HepG2 (cell line): ENCODE data around the gene HHATL. TPM values are rescaled to one million over a fixed set of nuclear protein-coding genes. Genes with fewer than 3 reads are reported as not detected.

ENCODE experiments used
- ATAC-seq: fragments of 200-7000 bp; cut with Tn5 transposase; 3 replicates; pipeline ENCODE4 v1.9.1; 2020; ENCODE audit warnings: mild to moderate bottlenecking, moderate library complexity
- BruUV-seq: library from RNA; stranded (reverse); fragments of 400-500 nt; replicated peaks from 2 replicates; lab custom pipeline; 2021; lab: Mats Ljungman, UMichigan
- CTCF ChIA-PET: fragments of 300-600 bp; formaldehyde crosslinking; extraction: SDS; loops from one replicate; lab custom pipeline; 2021; ENCODE audit warnings: low total read pairs, inconsistent platforms, low intra/inter-chr PET ratio; lab: Yijun Ruan, JAX
- POLR2A ChIA-PET: fragments of 350-600 bp; sonication (Branson Sonifier 250); formaldehyde crosslinking; loops from one replicate; lab custom pipeline; 2020; ENCODE audit warnings: antibody characterized with exemption, inconsistent platforms; lab: Yijun Ruan, JAX
- DNase-seq: peaks from one replicate; pipeline ENCODE4 v3.0.0-alpha.2; 2015; ENCODE audit warnings: low spot score
- FAIRE-seq: peaks from 3 replicates; lab custom pipeline; 2011; peaks lifted over from hg19 to GRCh38; lab: Jason Lieb, UNC
- H2AFZ ChIP-seq: one replicate; pipeline ENCODE4 v1.6.1; 2011; ENCODE audit warnings: low read length, inconsistent platforms
- H3K27ac ChIP-seq: fragments of 300-600 bp; 3 replicates; pipeline ENCODE4 v1.8.0; 2011; ENCODE audit warnings: mixed run types, mild to moderate bottlenecking, mixed read lengths, low read length, inconsistent platforms; ENCODE audit not compliant: insufficient read depth; ENCODE audit errors: extremely low read length
- H3K27me3 ChIP-seq, 2 experiments: fragments of 200-600 bp in 1 of 2; 2 replicates in 1 of 2; 3 replicates in 1 of 2; pipeline versions ENCODE4 v1.6.0 to v1.8.0; 2011; ENCODE audit warnings: low read length in 2 of 2, mild to moderate bottlenecking in 2 of 2, moderate library complexity in 2 of 2, inconsistent platforms in 1 of 2; ENCODE audit not compliant: insufficient read depth in 2 of 2, control insufficient read depth in 1 of 2
- H3K36me3 ChIP-seq, 2 experiments: fragments of 200-600 bp in 1 of 2; replicated peaks in 1 of 2; 2 replicates in 1 of 2; 3 replicates in 1 of 2; pipeline versions ENCODE4 v1.5.1 to v1.8.0; 2011; ENCODE audit warnings: low read length in 2 of 2, inconsistent platforms in 1 of 2; ENCODE audit not compliant: insufficient read depth in 2 of 2, control insufficient read depth in 1 of 2
- H3K4me1 ChIP-seq: 2 replicates; pipeline ENCODE4 v1.5.1; 2012; ENCODE audit warnings: low read length, inconsistent platforms; ENCODE audit not compliant: insufficient read depth
- H3K4me2 ChIP-seq: 2 replicates; pipeline ENCODE4 v1.6.0; 2011; ENCODE audit warnings: low read depth, low read length, inconsistent platforms
- H3K4me3 ChIP-seq, 3 experiments: fragments of 200-600 bp in 1 of 3; sonication (generic), shearing (Covaris generic) in 1 of 3; replicated peaks in 1 of 3; 2 replicates each; pipeline ENCODE4 v1.5.1; 2011 to 2016; ENCODE audit warnings: low read length in 3 of 3, inconsistent platforms in 2 of 3, low read depth in 2 of 3, mild to moderate bottlenecking in 2 of 3, control low read depth in 1 of 3, mixed read lengths in 1 of 3; ENCODE audit not compliant: insufficient read depth in 1 of 3
- H3K79me2 ChIP-seq: one replicate; pipeline ENCODE4 v1.6.1; 2011; ENCODE audit warnings: low read length, inconsistent platforms; ENCODE audit not compliant: insufficient read depth
- H3K9ac ChIP-seq: 2 replicates; pipeline ENCODE4 v1.6.0; 2011; ENCODE audit warnings: mild to moderate bottlenecking, low read depth, low read length, inconsistent platforms; ENCODE audit not compliant: insufficient read depth
- H3K9me3 ChIP-seq: 2 replicates; pipeline ENCODE4 v1.5.1; 2012; ENCODE audit warnings: mild to moderate bottlenecking, low read length
- H4K20me1 ChIP-seq: 2 replicates; pipeline ENCODE4 v1.6.0; 2011; ENCODE audit warnings: inconsistent platforms, mild to moderate bottlenecking, low read length, moderate library complexity; ENCODE audit not compliant: insufficient read depth
- ESRRA ChIP-seq: sonication (generic); formaldehyde crosslinking; IDR thresholded peaks from 2 replicates; pipeline ENCODE4 v1.5.1; 2020; ENCODE audit warnings: mild to moderate bottlenecking, low read depth, missing genetic modification reagents
- NR3C1 ChIP-seq: sonication (generic); formaldehyde crosslinking; IDR thresholded peaks from 2 replicates; pipeline ENCODE4 v1.4.0; 2020; ENCODE audit warnings: missing genetic modification reagents
- TBX2 ChIP-seq: sonication (generic); formaldehyde crosslinking; IDR thresholded peaks from 2 replicates; pipeline ENCODE4 v1.5.0; 2020; ENCODE audit warnings: missing genetic modification reagents, mild to moderate bottlenecking, borderline replicate concordance
- ZBTB7B ChIP-seq: sonication (generic); formaldehyde crosslinking; IDR thresholded peaks from 2 replicates; pipeline ENCODE4 v1.4.0; 2020; ENCODE audit warnings: missing genetic modification reagents
- ZNF142 ChIP-seq: sonication (generic); formaldehyde crosslinking; IDR thresholded peaks from 2 replicates; pipeline ENCODE4 v1.4.0; 2020; ENCODE audit warnings: missing genetic modification reagents
- WGBS: methylation state at CpG from one replicate; pipeline ENCODE4 v1.1.6; 2017; ENCODE audit warnings: low lambda C conversion rate; 5-methylcytosine and 5-hydroxymethylcytosine counted together
- in situ Hi-C: cut with HindIII; loops from 2 replicates; pipeline ENCODE4 v1.10.0; 2017; ENCODE audit warnings: low pct_unique_long_range_greater_than_20kb; ENCODE audit not compliant: extremely low pct_ligation_motif_present
- intact Hi-C: fragments of 100-400 bp; cut with micrococcal nuclease; formaldehyde crosslinking; loops from one replicate; pipeline ENCODE4 v1.10.0; 2022; ENCODE audit not compliant: unreplicated experiment
- polyA plus RNA-seq, 8 experiments: library from polyadenylated mRNA; depleted of rRNA in 3 of 8; stranded (reverse) in 7 of 8; unstranded in 1 of 8; fragments of >200 nt; fragmentation: Illumina TruSeq in 4 of 8; extraction: Trizol in 4 of 8; gene quantifications; 2 replicates each; pipeline versions ENCODE4 v1.2.1 to v1.2.3, GENCODE V29; 2011 to 2016; ENCODE audit warnings: low read depth in 4 of 8, missing spikeins in 1 of 8, mixed read lengths in 1 of 8; ENCODE audit not compliant: insufficient read depth in 1 of 8
- total RNA-seq, 5 experiments: library from RNA; depleted of rRNA; stranded (reverse); fragments of >200 nt; fragmentation: Illumina TruSeq; extraction: Trizol; gene quantifications; 2 replicates each; pipeline ENCODE4 v1.2.3, GENCODE V29; 2016; ENCODE audit warnings: low read depth in 1 of 5

HHATL gene
- total and polyA plus RNA-seq, 2 of the 13 experiments (the other 11 are each of a cell fraction or from before 2014, with no cell fraction given): 0.26 TPM; not detected in 1

GRCh38 chr3:42741796-42742195 lies 39.2 kb upstream of the HHATL start:
- intact Hi-C loops (no loop called here), in situ Hi-C loops (no loop called here)
- Histone ChIP-seq H3K27me3 (no peaks in the 10 kb centered on the region), H3K27ac (no peak overlapping the region), H3K9ac (no peak overlapping the region), H3K4me1 (peaks cover 52% of the 10 kb centered on the region), H3K4me3 (no peak overlapping the region), H2AFZ (no peak overlapping the region), H3K79me2 (no peaks in the 10 kb centered on the region), H3K4me2 (no peak overlapping the region), H3K36me3 (no peaks in the 10 kb centered on the region), H3K9me3 (no peaks in the 10 kb centered on the region), H4K20me1 (no peaks in the 10 kb centered on the region)
- ChIA-PET POLR2A (interaction anchor here (0.9 to 1.5 kb wide), 2 partner anchors 9 to 63 kb away, joined by 3 to 10 read pairs; partner anchors contain the start of gene HIGD1A), CTCF (no interaction called here)
- ATAC-seq (no peak; the same call in 2 of the 3 replicates), DNase-seq (no peak), FAIRE-seq (no peak)
- TF ChIP-seq ZBTB7B (CRISPR knock-in tag) (no peak), ESRRA (CRISPR knock-in tag) (no peak), ZNF142 (CRISPR knock-in tag) (no peak), TBX2 (CRISPR knock-in tag) (no peak), NR3C1 (no peak)
- BruUV-seq: no TSS peak
- WGBS: 56% methylated on average over 3 of the region's 3 CpGs
